Measurements from ENCODE around the gene EPHA2. TPM values are rescaled to one million over a fixed set of nuclear protein-coding genes. Genes with fewer than 3 reads are reported as not detected.
A peak's percentile ranks its signal among the peaks of the same experiment; 100 is the strongest.

Gene EPHA2
- total RNA-seq, 2 donors from 2014 or later, result 19.5 to 26.7 TPM

DNA sequence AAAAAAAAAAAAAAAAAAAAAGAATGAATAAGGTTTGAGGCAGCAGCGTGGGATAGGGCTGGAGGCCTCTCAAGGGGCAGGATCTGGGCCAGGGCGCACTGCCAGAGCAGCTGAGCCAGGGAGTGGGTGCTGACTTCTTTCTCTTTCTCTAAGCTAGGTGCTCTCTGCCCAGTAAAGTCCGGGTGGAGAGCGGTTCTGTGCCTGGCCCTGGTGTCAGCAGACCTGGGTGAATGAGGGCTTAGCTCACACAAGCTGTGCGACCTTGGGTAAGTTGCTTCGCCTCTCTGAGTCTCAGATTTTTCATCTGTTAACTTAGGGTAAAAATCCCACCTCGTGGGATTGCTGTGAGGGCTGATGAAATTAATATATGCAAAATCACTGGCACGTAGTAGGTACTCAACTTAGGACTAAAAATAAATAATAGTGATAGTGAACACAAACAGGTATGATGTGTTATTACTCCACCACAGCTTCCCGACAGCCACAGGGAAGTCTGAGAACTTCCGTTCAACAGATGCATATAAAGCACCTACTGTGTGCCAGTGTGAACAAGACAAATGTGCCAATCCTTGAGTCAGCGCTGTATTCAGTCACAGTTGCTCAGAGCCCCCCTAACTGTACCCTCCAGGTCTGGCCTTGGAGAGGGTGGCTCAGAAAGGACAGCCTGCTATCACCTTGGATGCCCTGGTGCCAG lies 80.4 kb downstream of the EPHA2 start:
- Histone ChIP-seq H3K27me3 (no peaks in the 10 kb centered on the region), H3K4me3 (no peak overlapping the region), H3K4me1 (peaks cover 26% of the 10 kb centered on the region), H3K36me3 (replicated peaks in 1 of 2; ENCODE audit: insufficient read depth in 1 of 2, low read depth in 2 of 2) (no peaks in the 10 kb centered on the region), H3K9me3 (no peaks in the 10 kb centered on the region), H3K27ac (no peak overlapping the region)
- DNase-seq (peak in 2 of 4 donors; percentile 64 to 69), ATAC-seq (no peak)
- intact Hi-C loops (cut with DNase I), result loop anchor here (10.0 kb wide), 1 partner anchor 279 kb away; the partner anchor contains the start of gene FBXO42
- WGBS, 2 donors, result 59 to 67% methylated on average over 11 of the region's 11 CpGs
- no peak for TF ChIP-seq POLR2A (IDR thresholded peaks at IDR 0.05)
- TF ChIP-seq, protein P1, sequence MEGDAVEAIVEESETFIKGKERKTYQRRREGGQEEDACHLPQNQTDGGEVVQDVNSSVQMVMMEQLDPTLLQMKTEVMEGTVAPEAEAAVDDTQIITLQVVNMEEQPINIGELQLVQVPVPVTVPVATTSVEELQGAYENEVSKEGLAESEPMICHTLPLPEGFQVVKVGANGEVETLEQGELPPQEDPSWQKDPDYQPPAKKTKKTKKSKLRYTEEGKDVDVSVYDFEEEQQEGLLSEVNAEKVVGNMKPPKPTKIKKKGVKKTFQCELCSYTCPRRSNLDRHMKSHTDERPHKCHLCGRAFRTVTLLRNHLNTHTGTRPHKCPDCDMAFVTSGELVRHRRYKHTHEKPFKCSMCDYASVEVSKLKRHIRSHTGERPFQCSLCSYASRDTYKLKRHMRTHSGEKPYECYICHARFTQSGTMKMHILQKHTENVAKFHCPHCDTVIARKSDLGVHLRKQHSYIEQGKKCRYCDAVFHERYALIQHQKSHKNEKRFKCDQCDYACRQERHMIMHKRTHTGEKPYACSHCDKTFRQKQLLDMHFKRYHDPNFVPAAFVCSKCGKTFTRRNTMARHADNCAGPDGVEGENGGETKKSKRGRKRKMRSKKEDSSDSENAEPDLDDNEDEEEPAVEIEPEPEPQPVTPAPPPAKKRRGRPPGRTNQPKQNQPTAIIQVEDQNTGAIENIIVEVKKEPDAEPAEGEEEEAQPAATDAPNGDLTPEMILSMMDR (IDR thresholded peaks at IDR 0.05), result no peak

Other genes with a start within 250 kb of the EPHA2 start
- 10 to 100 TPM; 28.8 to 73.2 TPM for gene ZBTB17, start 180.0 kb downstream of the EPHA2 start, total RNA-seq
- not detected for gene SRARP, start 151.8 kb downstream of the EPHA2 start, total RNA-seq
- gene HSPB7, start 138.0 kb downstream of the EPHA2 start, total RNA-seq, result 10 to 100 TPM in 1 of 2 donors, 1 to 10 TPM in 1; 5.7 to 39.9 TPM
- 1 to 10 TPM; 2.1 to 4.0 TPM for gene CLCNKA, start 134.0 kb downstream of the EPHA2 start, total RNA-seq
- 1 to 10 TPM in 1 of 2 donors, not detected in 1; 1.3 TPM for gene CLCNKB, start 112.3 kb downstream of the EPHA2 start, total RNA-seq
- 1 to 10 TPM in 1 of 2 donors, not detected in 1; 4.2 TPM for gene FAM131C, start 82.4 kb downstream of the EPHA2 start, total RNA-seq
- gene ARHGEF19, start 56.6 kb upstream of the EPHA2 start, total RNA-seq, result 10 to 100 TPM; 15.3 to 31.3 TPM
- gene CPLANE2, start 81.1 kb upstream of the EPHA2 start, total RNA-seq, result 1 to 10 TPM; 3.6 TPM
- 10 to 100 TPM; 11.9 to 33.6 TPM for gene FBXO42, start 196.4 kb upstream of the EPHA2 start, total RNA-seq
- 10 to 100 TPM; 26.4 to 29.8 TPM for gene SZRD1, start 211.2 kb upstream of the EPHA2 start, total RNA-seq

Data from body of pancreas (tissue), 4 donors.